Measurements from ENCODE around the gene SLX4. TPM values are rescaled to one million over a fixed set of nuclear protein-coding genes. Genes with fewer than 3 reads are reported as not detected.

The SLX4 gene
- total RNA-seq, 1 experiment from 2014 or later, result 5.1 TPM

GRCh38 chr16:3548445-3548844 is 63.0 kb downstream of the SLX4 start:
- no peak overlapping the region for H3K9ac ChIP-seq (ENCODE audit: low read length)
- no peak overlapping the region for H3K27ac ChIP-seq (ENCODE audit: low read length)
- ChIA-PET POLR2A (ENCODE audit: unreplicated experiment) (no interaction called here), CTCF (no interaction called here)
- intact Hi-C loops (cut with micrococcal nuclease), result no loop called here
- H2AFZ ChIP-seq (ENCODE audit: low read length), result no peak overlapping the region
- no peak overlapping the region for H3K4me2 ChIP-seq (ENCODE audit: low read length)
- TF ChIP-seq EZH2 (IDR thresholded peaks at IDR 0.05; ENCODE audit: low read length, unreplicated experiment) (no peak), EZH2phosphoT487 (IDR thresholded peaks at IDR 0.05; ENCODE audit: borderline replicate concordance, low read length) (no peak), CTCF (conservative IDR thresholded peaks at IDR 0.05; ENCODE audit: low read depth, low read length) (no peak)
- no peaks in the 10 kb centered on the region for H3K9me2 ChIP-seq (replicated peaks; ENCODE audit: low read length)
- H3K27me3 ChIP-seq (ENCODE audit: low read length), result no peaks in the 10 kb centered on the region
- ATAC-seq (no peak), DNase-seq (no peak)
- H4K20me1 ChIP-seq (ENCODE audit: low read length), result no peaks in the 10 kb centered on the region
- H3F3A ChIP-seq (ENCODE audit: low read length, unreplicated experiment), result no peaks in the 10 kb centered on the region
- H3K9me3 ChIP-seq (ENCODE audit: low read length), result no peaks in the 10 kb centered on the region
- no peaks in the 10 kb centered on the region for H3K79me2 ChIP-seq (ENCODE audit: low read length)
- H3K36me3 ChIP-seq (ENCODE audit: low read depth, low read length), result no peaks in the 10 kb centered on the region
- H3K4me1 ChIP-seq (ENCODE audit: insufficient read depth, low read length), result no peaks in the 10 kb centered on the region
- BruUV-seq (replicated peaks), result no TSS peak
- no peak overlapping the region for H3K4me3 ChIP-seq (ENCODE audit: low read length)

- ChIA-PET CTCF (no interaction called here), POLR2A (ENCODE audit: unreplicated experiment) (no interaction called here)
- H3K4me2 ChIP-seq (ENCODE audit: low read length), result no peak overlapping the region
- no peaks in the 10 kb centered on the region for H3K79me2 ChIP-seq (ENCODE audit: low read length)
- no peaks in the 10 kb centered on the region for H3K36me3 ChIP-seq (ENCODE audit: low read depth, low read length)
- H3K9me3 ChIP-seq (ENCODE audit: low read length), result no peaks in the 10 kb centered on the region
- H4K20me1 ChIP-seq (ENCODE audit: low read length), result no peaks in the 10 kb centered on the region
- H3K4me3 ChIP-seq (ENCODE audit: low read length), result no peak overlapping the region
- TF ChIP-seq EZH2phosphoT487 (IDR thresholded peaks at IDR 0.05; ENCODE audit: borderline replicate concordance, low read length), result no peak
- TF ChIP-seq CTCF (conservative IDR thresholded peaks at IDR 0.05; ENCODE audit: low read depth, low read length), result no peak
- no peak for TF ChIP-seq EZH2 (IDR thresholded peaks at IDR 0.05; ENCODE audit: low read length, unreplicated experiment)
- H3K27me3 ChIP-seq (ENCODE audit: low read length), result no peaks in the 10 kb centered on the region
- H3K27ac ChIP-seq (ENCODE audit: low read length), result no peak overlapping the region
- H3K9me2 ChIP-seq (replicated peaks; ENCODE audit: low read length), result no peaks in the 10 kb centered on the region
- DNase-seq (no peak), ATAC-seq (no peak)
- no peaks in the 10 kb centered on the region for H3K4me1 ChIP-seq (ENCODE audit: insufficient read depth, low read length)
- no TSS peak for BruUV-seq (replicated peaks)
- no peak overlapping the region for H3K9ac ChIP-seq (ENCODE audit: low read length)
- no peaks in the 10 kb centered on the region for H3F3A ChIP-seq (ENCODE audit: low read length, unreplicated experiment)
- intact Hi-C loops (cut with micrococcal nuclease), result no loop called here
- H2AFZ ChIP-seq (ENCODE audit: low read length), result no peak overlapping the region
Observed at GRCh38 chr16:3546986-3547682, 64.3 kb downstream of the SLX4 start.

- Histone ChIP-seq H3K4me3 (ENCODE audit: low read length) (no peak overlapping the region), H3F3A (ENCODE audit: low read length, unreplicated experiment) (no peaks in the 10 kb centered on the region), H3K9ac (ENCODE audit: low read length) (no peak overlapping the region), H3K79me2 (ENCODE audit: low read length) (no peaks in the 10 kb centered on the region), H4K20me1 (ENCODE audit: low read length) (no peaks in the 10 kb centered on the region), H3K27me3 (ENCODE audit: low read length) (no peaks in the 10 kb centered on the region), H3K9me3 (ENCODE audit: low read length) (no peaks in the 10 kb centered on the region), H3K9me2 (replicated peaks; ENCODE audit: low read length) (no peaks in the 10 kb centered on the region), H2AFZ (ENCODE audit: low read length) (no peak overlapping the region), H3K36me3 (ENCODE audit: low read depth, low read length) (no peaks in the 10 kb centered on the region), H3K27ac (ENCODE audit: low read length) (no peak overlapping the region), H3K4me1 (ENCODE audit: insufficient read depth, low read length) (no peaks in the 10 kb centered on the region), H3K4me2 (ENCODE audit: low read length) (no peak overlapping the region)
- intact Hi-C loops (cut with micrococcal nuclease), result no loop called here
- ChIA-PET CTCF (no interaction called here), POLR2A (ENCODE audit: unreplicated experiment) (no interaction called here)
- TF ChIP-seq EZH2 (IDR thresholded peaks at IDR 0.05; ENCODE audit: low read length, unreplicated experiment) (no peak), CTCF (conservative IDR thresholded peaks at IDR 0.05; ENCODE audit: low read depth, low read length) (no peak), EZH2phosphoT487 (IDR thresholded peaks at IDR 0.05; ENCODE audit: borderline replicate concordance, low read length) (no peak)
- BruUV-seq (replicated peaks), result no TSS peak
- DNase-seq (no peak), ATAC-seq (no peak)
Observed at GRCh38 chr16:3542601-3543373, 68.6 kb downstream of the SLX4 start.

Data from PC-3 (cell line).